Lower leg skin (tissue), 3 donors: ENCODE results near the gene AKNAD1.

Experiments used
- CTCF ChIP-seq, 3 donors: fragments of 450-650 bp; IDR thresholded peaks; one replicate each; pipeline ENCODE4 v1.5.1; 2016; ENCODE audit warnings: antibody characterized with exemption in 3 of 3, mild to moderate bottlenecking in 3 of 3, moderate library complexity in 2 of 3
- POLR2A ChIP-seq, 2 donors: fragments of 450-650 bp; IDR thresholded peaks; one replicate each; pipeline ENCODE4 v1.6.1; 2016 to 2017; ENCODE audit warnings: antibody characterized with exemption in 2 of 2, mild to moderate bottlenecking in 1 of 2, moderate library complexity in 1 of 2

- TF ChIP-seq CTCF (IDR thresholded peaks at IDR 0.05) (no peak), POLR2A (IDR thresholded peaks at IDR 0.05) (no peak)
These were observed 36.2 kb upstream of the AKNAD1 start for GRCh38 chr1:108893141-108893530.
